Neural progenitor cell (in vitro differentiated cells): Measurements from ENCODE around the gene GABRB1.

Source experiments
- CTCF ChIP-seq: fragments of 200-600 bp; sonication (generic); IDR thresholded peaks from 2 replicates; pipeline ENCODE4 v1.5.1; 2017; ENCODE audit warnings: antibody characterized with exemption, mild to moderate bottlenecking
- EZH2 ChIP-seq: fragments of 200-600 bp; sonication (generic); IDR thresholded peaks from 2 replicates; pipeline ENCODE4 v1.6.1; 2017; ENCODE audit warnings: antibody characterized with exemption, mild to moderate bottlenecking, moderate library complexity
- EZH2phosphoT487 ChIP-seq: fragments of 200-600 bp; sonication (generic); IDR thresholded peaks from 2 replicates; pipeline ENCODE4 v1.6.1; 2017; ENCODE audit warnings: antibody characterized with exemption

- no peak for TF ChIP-seq EZH2
- no peak for TF ChIP-seq EZH2phosphoT487
- TF ChIP-seq CTCF: no peak
These were observed 152.7 kb downstream of the GABRB1 start for GRCh38 chr4:47184083-47184482.
